ENCODE measurements around the gene MYOC. TPM values are rescaled to one million over a fixed set of nuclear protein-coding genes. Genes with fewer than 3 reads are reported as not detected.

The MYOC gene
- total RNA-seq, 3 donors from 2014 or later (not counting 1 experiment from before 2014, with no cell fraction given) = not detected

DNA sequence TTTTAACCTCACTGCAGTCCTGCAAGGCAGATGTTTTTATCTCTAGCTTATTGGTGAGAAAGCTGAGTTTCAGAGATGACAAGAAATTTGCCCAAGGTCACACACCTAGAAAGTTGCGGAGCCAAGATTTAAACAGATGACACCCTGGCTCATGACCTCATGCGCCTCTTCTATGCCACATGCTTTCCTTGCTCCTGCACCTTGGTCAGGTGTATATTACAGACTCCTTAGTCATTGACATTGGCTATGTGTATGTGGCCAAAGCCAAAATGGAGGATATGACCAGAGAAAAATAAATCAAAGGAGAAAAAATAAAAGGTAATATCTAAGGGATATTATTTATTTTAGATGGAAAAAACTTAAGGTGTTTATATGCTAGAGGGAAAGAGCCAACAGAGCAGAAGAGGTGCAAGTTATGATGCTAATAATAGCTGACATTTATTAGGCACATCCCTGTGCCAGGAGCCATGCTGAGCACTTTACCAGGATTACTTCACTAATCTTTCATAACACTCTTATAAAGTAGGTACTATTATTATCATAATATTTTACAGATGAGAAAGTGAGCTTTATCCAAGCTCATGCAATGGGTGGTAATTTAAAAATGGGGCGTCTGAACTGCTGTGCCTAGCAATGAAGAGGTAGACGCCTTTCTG, 13.8 kb upstream of the MYOC start:
- Mint-ChIP-seq H3K27ac (no peak overlapping the region), H3K4me1 (no peaks in the 10 kb centered on the region), H3K9me3 (no peaks in the 10 kb centered on the region), H3K4me3 (no peak overlapping the region), H3K27me3 (ENCODE audit: low read depth in 2 of 2) (peaks cover 0 to 9% of the 10 kb centered on the region in 2 donors), H3K36me3 (no peaks in the 10 kb centered on the region)
- Histone ChIP-seq H3K4me3 (ENCODE audit: low read length) (no peak overlapping the region), H3K4me1 (ENCODE audit: control insufficient read depth, insufficient read depth, low read length) (no peaks in the 10 kb centered on the region), H3K9me3 (ENCODE audit: control insufficient read depth, insufficient read depth, low read length) (no peaks in the 10 kb centered on the region), H3K36me3 (ENCODE audit: control insufficient read depth, insufficient read depth, low read length) (no peaks in the 10 kb centered on the region), H3K27me3 (ENCODE audit: control insufficient read depth, insufficient read depth, low read length) (no peaks in the 10 kb centered on the region), H3K27ac (ENCODE audit: low read length) (no peak overlapping the region)
- TF ChIP-seq, protein P1, sequence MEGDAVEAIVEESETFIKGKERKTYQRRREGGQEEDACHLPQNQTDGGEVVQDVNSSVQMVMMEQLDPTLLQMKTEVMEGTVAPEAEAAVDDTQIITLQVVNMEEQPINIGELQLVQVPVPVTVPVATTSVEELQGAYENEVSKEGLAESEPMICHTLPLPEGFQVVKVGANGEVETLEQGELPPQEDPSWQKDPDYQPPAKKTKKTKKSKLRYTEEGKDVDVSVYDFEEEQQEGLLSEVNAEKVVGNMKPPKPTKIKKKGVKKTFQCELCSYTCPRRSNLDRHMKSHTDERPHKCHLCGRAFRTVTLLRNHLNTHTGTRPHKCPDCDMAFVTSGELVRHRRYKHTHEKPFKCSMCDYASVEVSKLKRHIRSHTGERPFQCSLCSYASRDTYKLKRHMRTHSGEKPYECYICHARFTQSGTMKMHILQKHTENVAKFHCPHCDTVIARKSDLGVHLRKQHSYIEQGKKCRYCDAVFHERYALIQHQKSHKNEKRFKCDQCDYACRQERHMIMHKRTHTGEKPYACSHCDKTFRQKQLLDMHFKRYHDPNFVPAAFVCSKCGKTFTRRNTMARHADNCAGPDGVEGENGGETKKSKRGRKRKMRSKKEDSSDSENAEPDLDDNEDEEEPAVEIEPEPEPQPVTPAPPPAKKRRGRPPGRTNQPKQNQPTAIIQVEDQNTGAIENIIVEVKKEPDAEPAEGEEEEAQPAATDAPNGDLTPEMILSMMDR (IDR thresholded peaks at IDR 0.05) = no peak
- ATAC-seq (no peak), DNase-seq (no peak)
- intact Hi-C loops (cut with micrococcal nuclease) = no loop called here
- 93% methylated on average over 3 of the region's 4 CpGs for WGBS (ENCODE audit: insufficient coverage)

DNA sequence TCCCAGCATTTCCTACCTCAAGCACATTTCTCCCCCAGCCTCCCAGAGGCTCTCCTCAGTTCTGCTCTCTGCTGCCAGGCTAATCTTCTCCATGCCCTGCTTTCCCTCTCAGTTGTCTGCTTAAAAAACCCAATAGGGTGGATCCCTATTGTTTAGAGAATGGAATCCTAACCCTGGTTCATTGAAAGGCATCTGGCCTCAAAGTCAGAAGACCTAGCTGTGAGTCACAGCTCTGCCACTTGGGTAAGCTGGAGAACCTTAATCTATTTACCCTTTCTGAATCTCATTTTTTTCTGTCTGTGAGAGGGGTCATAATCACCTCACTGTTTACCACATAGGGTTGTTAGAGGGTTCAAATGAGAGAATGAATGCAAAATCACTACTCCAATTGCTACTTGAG, 12.5 kb upstream of the MYOC start:
- Histone ChIP-seq H3K36me3 (ENCODE audit: control insufficient read depth, insufficient read depth, low read length) (no peaks in the 10 kb centered on the region), H3K27ac (ENCODE audit: low read length) (no peak overlapping the region), H3K9me3 (ENCODE audit: control insufficient read depth, insufficient read depth, low read length) (no peaks in the 10 kb centered on the region), H3K27me3 (ENCODE audit: control insufficient read depth, insufficient read depth, low read length) (no peaks in the 10 kb centered on the region), H3K4me3 (ENCODE audit: low read length) (no peak overlapping the region), H3K4me1 (ENCODE audit: control insufficient read depth, insufficient read depth, low read length) (no peaks in the 10 kb centered on the region)
- DNase-seq (no peak), ATAC-seq (no peak)
- Mint-ChIP-seq H3K36me3 (no peaks in the 10 kb centered on the region), H3K9me3 (no peaks in the 10 kb centered on the region), H3K27ac (no peak overlapping the region), H3K4me1 (no peaks in the 10 kb centered on the region), H3K27me3 (ENCODE audit: low read depth in 2 of 2) (peaks cover 0 to 9% of the 10 kb centered on the region in 2 donors), H3K4me3 (no peak overlapping the region)
- TF ChIP-seq, protein P1 (IDR thresholded peaks at IDR 0.05) = no peak
- intact Hi-C loops (cut with micrococcal nuclease) = no loop called here

DNA sequence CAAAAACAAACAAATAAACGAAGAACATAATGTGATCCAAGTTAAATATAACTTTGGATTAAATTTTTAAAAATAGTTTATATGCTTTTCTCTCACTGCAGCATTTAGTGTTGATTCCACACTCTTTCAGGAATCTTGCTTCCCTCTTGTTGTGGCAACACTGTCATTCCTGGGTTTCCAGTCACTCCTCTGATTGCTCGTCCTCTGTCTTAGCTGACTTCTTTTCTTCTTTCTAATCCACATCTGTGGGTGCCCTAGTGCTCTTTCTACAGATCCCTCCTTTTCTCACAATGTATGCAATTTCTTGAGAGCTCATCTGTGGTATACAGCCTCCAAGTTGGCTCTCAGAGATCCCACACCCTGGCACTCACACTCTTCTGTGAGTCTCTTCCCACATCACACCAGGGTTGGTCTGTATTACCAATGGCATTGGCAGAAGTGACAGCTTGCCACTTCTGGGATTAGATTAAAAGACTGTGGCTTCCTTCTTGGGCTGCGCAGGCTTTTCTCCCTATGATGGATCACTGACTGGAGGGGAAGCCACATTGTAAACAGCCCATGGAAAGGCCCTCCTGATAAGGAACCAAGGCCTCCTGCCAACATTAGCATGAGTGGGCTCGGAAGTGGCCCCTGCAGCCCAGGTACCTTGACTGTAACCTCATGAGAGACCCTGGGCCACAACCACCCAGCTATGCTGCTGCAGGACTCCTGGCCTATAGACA, 11.5 kb upstream of the MYOC start:
- no peak for ATAC-seq
- no peaks in the 10 kb centered on the region for H3K4me1 Mint-ChIP-seq
- 53% methylated on average over 3 of the region's 4 CpGs for WGBS (ENCODE audit: insufficient coverage)
- Histone ChIP-seq H3K27ac (ENCODE audit: low read length) (no peak overlapping the region), H3K4me1 (ENCODE audit: control insufficient read depth, insufficient read depth, low read length) (no peaks in the 10 kb centered on the region), H3K9me3 (ENCODE audit: control insufficient read depth, insufficient read depth, low read length) (no peaks in the 10 kb centered on the region), H3K27me3 (ENCODE audit: control insufficient read depth, insufficient read depth, low read length) (no peaks in the 10 kb centered on the region), H3K36me3 (ENCODE audit: control insufficient read depth, insufficient read depth, low read length) (no peaks in the 10 kb centered on the region), H3K4me3 (ENCODE audit: low read length) (no peak overlapping the region)
- no peak overlapping the region for H3K4me3 Mint-ChIP-seq
- intact Hi-C loops (cut with micrococcal nuclease) = no loop called here
- peaks cover 0 to 9% of the 10 kb centered on the region in 2 donors for H3K27me3 Mint-ChIP-seq (ENCODE audit: low read depth in 2 of 2)
- no peaks in the 10 kb centered on the region for H3K9me3 Mint-ChIP-seq
- H3K36me3 Mint-ChIP-seq = no peaks in the 10 kb centered on the region
- TF ChIP-seq, protein P1 (IDR thresholded peaks at IDR 0.05) = no peak
- H3K27ac Mint-ChIP-seq = no peak overlapping the region
- no peak for DNase-seq
